Right lobe of liver (tissue), 4 donors: ENCODE measurements around the gene PLA2G4C.

Source experiments
- CTCF ChIP-seq, 4 donors: fragments of 200-600 bp in 3 of 4; fragments of 450-650 bp in 1 of 4; IDR thresholded peaks; one replicate each; pipeline versions ENCODE4 v1.5.1 to v1.8.0; 2016 to 2022; ENCODE audit warnings: antibody characterized with exemption in 4 of 4, mild to moderate bottlenecking in 2 of 4
- POLR2A ChIP-seq: fragments of 450-650 bp; IDR thresholded peaks from one replicate; pipeline ENCODE4 v1.6.1; 2017; ENCODE audit warnings: antibody characterized with exemption, mild to moderate bottlenecking
- donor health status: DM: no; HTN: no; CAD: no.
- donor health status: DM: no; HTN: no; CAD: no.
- donor health status: DM: no; HTN: yes; CAD: no.

GRCh38 chr19:48029431-48029830 is 81.2 kb downstream of the PLA2G4C start:
- TF ChIP-seq CTCF (IDR thresholded peaks at IDR 0.05) (no peak), POLR2A (no peak)
